KOPT-K1 (cell line): ENCODE measurements around the gene MEIOC.
"Not testable (repeated sequence)": the region's sequence is repeated elsewhere in the genome, so short reads cannot be mapped to it uniquely, and the experiment has no call there.

Source experiments
- H3K27ac ChIP-seq: fragments of 200-600 bp; sonication (generic); 2 replicates; pipeline ENCODE4 v1.5.1; 2016; ENCODE audit warnings: antibody characterized with exemption, mild to moderate bottlenecking, low read depth, low read length; ENCODE audit not compliant: poor library complexity, severe bottlenecking
- H3K36me3 ChIP-seq: fragments of 200-600 bp; sonication (generic); 2 replicates; pipeline ENCODE4 v1.5.1; 2017; ENCODE audit warnings: antibody characterized with exemption, mild to moderate bottlenecking, low read length, moderate library complexity; ENCODE audit not compliant: insufficient read depth
- H3K9me3 ChIP-seq: fragments of 200-600 bp; sonication (generic); 2 replicates; pipeline ENCODE4 v1.5.1; 2017; ENCODE audit warnings: antibody characterized with exemption, low read length, mild to moderate bottlenecking; ENCODE audit not compliant: insufficient read depth, poor library complexity, severe bottlenecking

The MEIOC gene

DNA sequence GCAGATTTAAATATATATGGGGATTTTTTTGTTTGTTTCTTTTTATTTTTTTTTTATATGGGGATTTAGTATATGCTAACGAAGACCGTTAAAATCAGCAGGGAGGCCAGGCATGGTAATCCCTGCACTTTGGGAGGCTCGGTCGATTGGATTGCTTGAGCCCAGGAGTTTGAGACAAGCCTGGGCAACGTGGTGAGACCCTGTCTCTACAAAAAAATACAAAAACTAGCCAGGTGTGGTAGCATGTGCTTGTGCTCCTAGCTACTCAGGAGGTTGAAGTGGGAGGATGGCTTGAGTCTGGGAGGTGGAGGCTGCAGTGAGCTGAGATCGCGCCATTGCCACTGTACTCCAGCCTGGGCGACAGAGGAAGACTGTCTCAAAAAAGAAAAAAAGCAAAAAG lies 22.3 kb upstream of the MEIOC start:
- Histone ChIP-seq H3K27ac (no peak overlapping the region), H3K36me3 (no peaks in the 10 kb centered on the region)

DNA sequence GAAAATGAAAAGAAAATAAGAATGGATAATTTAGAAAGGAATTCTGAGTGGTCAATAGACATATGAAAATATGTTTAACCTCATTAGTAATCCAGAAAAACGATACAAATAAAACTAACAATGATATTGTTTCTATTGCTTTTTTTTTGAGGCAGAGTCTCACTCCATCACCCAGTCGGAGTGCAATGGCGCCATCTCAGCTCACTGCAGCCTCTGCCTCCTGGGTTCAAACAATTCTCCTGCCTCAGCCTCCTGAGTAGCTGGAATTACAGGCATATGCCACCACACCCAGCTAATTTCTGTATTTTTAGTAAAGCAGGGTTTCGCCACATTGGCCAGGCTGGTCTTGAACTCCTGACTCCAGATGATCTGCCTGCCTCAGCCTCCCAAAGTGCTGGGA lies 21.9 kb upstream of the MEIOC start:
- not testable (repeated sequence) for H3K36me3 ChIP-seq, H3K9me3 ChIP-seq, H3K27ac ChIP-seq

More for the DNA sequence above, 22.3 kb upstream of the MEIOC start:
- no peaks in the 10 kb centered on the region for H3K9me3 ChIP-seq

DNA sequence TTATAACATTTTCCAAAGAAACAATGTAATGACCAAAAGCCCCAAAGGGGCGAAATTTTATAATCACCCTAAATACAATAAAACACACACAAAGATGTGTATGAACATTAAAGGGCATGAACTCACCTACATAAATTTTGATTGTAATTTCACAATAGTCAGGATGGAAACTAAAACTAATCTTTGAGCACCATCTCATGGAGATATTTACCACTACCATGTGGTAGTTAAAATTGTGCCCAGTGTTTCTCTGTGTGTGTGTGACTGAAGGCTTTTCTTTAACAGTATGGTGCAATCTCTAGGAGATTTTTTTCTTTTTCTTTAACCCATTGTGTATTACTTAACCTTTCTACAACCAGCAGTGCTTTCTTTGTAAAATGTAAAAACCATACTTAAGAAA lies 19.7 kb upstream of the MEIOC start:
- Histone ChIP-seq H3K27ac (no peak overlapping the region), H3K36me3 (no peaks in the 10 kb centered on the region)

DNA sequence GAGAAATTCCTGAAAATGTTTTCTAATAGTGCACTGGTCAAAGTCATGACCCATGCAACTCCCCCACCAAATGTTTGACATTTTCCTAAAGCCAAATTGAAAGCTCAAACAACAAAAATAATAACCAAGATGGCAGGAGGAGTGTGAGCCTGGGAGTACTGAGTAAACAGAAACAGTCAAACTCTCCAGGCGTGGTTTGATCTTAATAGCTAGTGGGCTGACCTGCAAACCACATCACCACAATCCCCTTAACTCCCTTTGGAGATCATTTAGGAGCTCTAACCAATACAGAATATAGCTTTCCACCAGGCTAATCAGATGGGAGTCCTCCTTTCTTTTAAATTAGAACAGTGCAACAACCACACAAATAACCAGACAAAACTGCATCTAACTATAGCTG lies 19.2 kb upstream of the MEIOC start:
- Histone ChIP-seq H3K36me3 (no peaks in the 10 kb centered on the region), H3K9me3 (no peaks in the 10 kb centered on the region), H3K27ac (no peak overlapping the region)

More for the DNA sequence above, 19.7 kb upstream of the MEIOC start:
- H3K9me3 ChIP-seq = no peaks in the 10 kb centered on the region

DNA sequence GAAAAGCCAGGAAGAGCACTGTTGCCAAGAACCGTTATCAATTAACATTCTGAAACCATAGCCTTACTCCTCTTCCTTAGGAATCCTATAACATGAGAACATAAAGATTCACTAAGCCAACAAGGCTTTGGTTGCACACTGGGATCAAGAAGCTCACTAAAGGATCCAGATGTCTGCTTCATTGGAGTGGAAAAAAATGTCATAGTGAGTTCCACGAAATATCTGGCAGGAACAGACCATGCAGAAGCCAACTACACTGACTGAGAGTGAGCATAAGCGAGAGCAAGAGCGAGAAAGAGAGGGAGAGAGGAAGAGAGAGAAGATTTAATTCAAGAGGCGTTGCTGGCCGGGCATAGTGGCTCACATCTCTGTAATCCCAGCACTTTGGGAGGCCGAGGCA lies 13.4 kb upstream of the MEIOC start:
- Histone ChIP-seq H3K27ac (no peak overlapping the region), H3K9me3 (no peaks in the 10 kb centered on the region), H3K36me3 (no peaks in the 10 kb centered on the region)

GRCh38 chr17:44645341-44645740 lies 10.9 kb upstream of the MEIOC start:
- H3K36me3 ChIP-seq = no peaks in the 10 kb centered on the region

GRCh38 chr17:44646280-44646679 lies 10.0 kb upstream of the MEIOC start:
- H3K27ac ChIP-seq = no peak overlapping the region
- no peaks in the 10 kb centered on the region for H3K9me3 ChIP-seq
- H3K36me3 ChIP-seq = no peaks in the 10 kb centered on the region

More at GRCh38 chr17:44645341-44645740, 10.9 kb upstream of the MEIOC start:
- Histone ChIP-seq H3K9me3 (no peaks in the 10 kb centered on the region), H3K27ac (no peak overlapping the region)

GRCh38 chr17:44647736-44648135 lies 8.5 kb upstream of the MEIOC start:
- Histone ChIP-seq H3K27ac (no peak overlapping the region), H3K36me3 (no peaks in the 10 kb centered on the region), H3K9me3 (no peaks in the 10 kb centered on the region)

GRCh38 chr17:44648963-44649362 lies 7.3 kb upstream of the MEIOC start:
- Histone ChIP-seq H3K27ac (no peak overlapping the region), H3K9me3 (no peaks in the 10 kb centered on the region), H3K36me3 (no peaks in the 10 kb centered on the region)

GRCh38 chr17:44651228-44651627 lies 5.0 kb upstream of the MEIOC start:
- Histone ChIP-seq H3K36me3 (no peaks in the 10 kb centered on the region), H3K9me3 (no peaks in the 10 kb centered on the region), H3K27ac (no peak overlapping the region)

DNA sequence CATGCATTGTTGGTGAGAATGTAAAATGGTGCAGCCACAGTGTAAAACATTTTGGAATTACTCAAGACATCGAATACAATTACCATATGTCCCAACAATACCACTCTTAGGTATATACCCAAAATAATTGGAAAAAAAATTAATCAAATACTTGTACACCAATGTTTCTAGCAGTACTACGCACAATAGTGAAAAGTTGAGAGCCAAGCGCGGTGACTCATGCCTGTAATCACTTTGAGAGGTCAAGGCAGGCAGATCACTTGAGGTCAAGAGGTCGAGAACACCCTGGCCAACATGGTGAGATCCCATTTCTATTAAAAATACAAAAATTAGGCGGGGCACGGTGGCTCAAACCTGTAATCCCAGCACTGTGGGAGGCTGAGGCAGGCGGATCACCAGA lies 3.5 kb upstream of the MEIOC start:
- Histone ChIP-seq H3K27ac (no peak overlapping the region), H3K36me3 (no peaks in the 10 kb centered on the region), H3K9me3 (no peaks in the 10 kb centered on the region)

GRCh38 chr17:44653384-44653783 lies 2.9 kb upstream of the MEIOC start:
- no peak overlapping the region for H3K27ac ChIP-seq
- H3K36me3 ChIP-seq = no peaks in the 10 kb centered on the region
- no peaks in the 10 kb centered on the region for H3K9me3 ChIP-seq

DNA sequence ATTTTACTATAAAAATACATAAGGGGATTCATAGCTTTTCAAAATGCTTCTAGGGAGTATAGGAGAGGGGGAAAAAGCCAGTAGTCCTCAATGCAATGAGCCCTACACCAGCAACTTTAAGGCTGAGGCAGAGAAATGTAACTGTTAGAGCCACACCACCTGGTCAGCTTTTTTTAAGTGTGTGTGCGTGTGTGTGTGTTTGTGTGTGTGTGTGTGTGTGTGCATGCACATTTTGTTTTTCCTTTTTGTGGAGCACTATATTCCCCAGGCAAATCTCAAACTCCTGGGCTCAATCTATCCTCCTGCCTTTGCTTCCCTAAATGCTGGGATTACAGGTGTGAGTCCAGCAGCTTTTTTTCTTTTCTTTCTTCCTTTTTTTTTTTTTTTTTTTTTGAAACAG lies 2.3 kb upstream of the MEIOC start:
- Histone ChIP-seq H3K9me3 (no peaks in the 10 kb centered on the region), H3K36me3 (no peaks in the 10 kb centered on the region), H3K27ac (no peak overlapping the region)

DNA sequence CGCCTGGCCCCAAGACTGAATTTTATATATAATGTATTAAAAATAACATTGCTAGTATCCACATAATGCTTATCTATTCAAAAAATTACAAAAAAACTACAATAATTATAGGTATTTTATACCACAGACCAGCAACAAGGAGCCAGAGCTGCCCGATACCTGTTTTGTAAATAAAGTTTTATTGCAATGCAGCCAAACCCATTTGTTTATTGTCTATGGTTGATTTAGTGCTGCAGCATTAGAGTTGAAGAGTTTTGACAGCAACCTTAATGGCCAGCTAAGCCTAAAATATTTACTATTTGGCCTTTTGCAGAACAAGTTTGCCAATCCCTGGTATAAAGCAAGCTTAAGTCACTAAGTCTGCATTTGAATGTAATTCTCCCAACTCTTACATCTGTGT lies 5.6 kb downstream of the MEIOC start:
- H3K27ac ChIP-seq = no peak overlapping the region
- H3K9me3 ChIP-seq = no peaks in the 10 kb centered on the region
- no peaks in the 10 kb centered on the region for H3K36me3 ChIP-seq

- Histone ChIP-seq H3K9me3 (no peaks in the 10 kb centered on the region), H3K27ac (no peak overlapping the region), H3K36me3 (no peaks in the 10 kb centered on the region)
Observed at GRCh38 chr17:44663095-44663494, 6.8 kb downstream of the MEIOC start.

DNA sequence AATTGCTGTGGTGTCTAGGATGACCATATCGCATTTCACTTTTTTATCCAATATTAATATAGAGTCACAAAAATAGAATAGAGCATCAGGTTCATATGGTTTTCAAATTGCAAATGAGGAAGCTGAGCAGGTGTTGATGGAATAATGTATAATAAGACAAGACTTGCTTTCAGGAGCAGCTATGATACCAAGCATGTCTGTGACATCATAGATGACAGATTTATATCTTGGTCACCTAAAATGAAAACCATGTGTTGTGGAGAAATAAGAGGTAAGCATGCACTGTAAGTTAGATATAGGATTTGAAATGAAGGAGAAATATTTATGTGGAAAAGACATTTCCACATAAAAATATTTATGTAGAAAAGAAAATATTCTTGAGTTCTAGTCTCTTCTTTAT lies 8.6 kb downstream of the MEIOC start:
- no peaks in the 10 kb centered on the region for H3K36me3 ChIP-seq
- no peak overlapping the region for H3K27ac ChIP-seq
- H3K9me3 ChIP-seq = no peaks in the 10 kb centered on the region

GRCh38 chr17:44666006-44666405 lies 9.7 kb downstream of the MEIOC start:
- H3K27ac ChIP-seq = no peak overlapping the region
- H3K36me3 ChIP-seq = no peaks in the 10 kb centered on the region
- no peaks in the 10 kb centered on the region for H3K9me3 ChIP-seq
